ENCODE results near the gene CHTF18. TPM values are rescaled to one million over a fixed set of nuclear protein-coding genes. Genes with fewer than 3 reads are reported as not detected.

CHTF18 gene
- total RNA-seq, 1 donor from 2014 or later, result 42.4 TPM

DNA sequence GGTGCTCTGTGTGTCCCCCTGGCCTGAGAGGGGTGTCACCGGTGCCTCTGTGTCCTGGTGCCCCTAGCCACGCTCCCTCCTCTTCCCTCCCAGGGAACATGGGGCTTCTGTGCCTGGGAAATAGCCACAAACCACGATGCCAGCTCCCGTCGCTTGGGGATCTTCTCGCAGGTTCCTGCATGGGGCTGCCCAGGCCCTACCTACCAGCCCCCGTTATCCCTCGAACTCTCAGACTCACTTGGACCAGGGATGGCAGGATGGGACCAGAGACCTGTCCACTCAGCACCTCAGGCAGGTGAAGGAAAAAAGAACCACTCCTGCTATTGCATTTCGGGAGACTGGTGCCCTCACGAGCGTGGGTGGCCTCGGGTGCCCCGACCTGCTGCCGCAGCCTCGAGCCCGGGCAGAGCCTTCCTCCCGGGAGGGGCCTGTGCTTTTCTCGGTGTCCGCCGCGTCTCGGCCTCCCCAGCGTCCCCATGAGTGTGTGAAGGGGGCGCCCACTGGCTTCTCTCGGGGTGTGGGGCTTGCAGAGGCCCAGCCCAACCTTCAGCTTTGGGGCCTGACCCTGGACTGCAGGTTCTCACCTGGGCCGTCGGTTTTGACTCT is 53.1 kb downstream of the CHTF18 start:
- DNase-seq, result no peak
- TF ChIP-seq, protein P1, sequence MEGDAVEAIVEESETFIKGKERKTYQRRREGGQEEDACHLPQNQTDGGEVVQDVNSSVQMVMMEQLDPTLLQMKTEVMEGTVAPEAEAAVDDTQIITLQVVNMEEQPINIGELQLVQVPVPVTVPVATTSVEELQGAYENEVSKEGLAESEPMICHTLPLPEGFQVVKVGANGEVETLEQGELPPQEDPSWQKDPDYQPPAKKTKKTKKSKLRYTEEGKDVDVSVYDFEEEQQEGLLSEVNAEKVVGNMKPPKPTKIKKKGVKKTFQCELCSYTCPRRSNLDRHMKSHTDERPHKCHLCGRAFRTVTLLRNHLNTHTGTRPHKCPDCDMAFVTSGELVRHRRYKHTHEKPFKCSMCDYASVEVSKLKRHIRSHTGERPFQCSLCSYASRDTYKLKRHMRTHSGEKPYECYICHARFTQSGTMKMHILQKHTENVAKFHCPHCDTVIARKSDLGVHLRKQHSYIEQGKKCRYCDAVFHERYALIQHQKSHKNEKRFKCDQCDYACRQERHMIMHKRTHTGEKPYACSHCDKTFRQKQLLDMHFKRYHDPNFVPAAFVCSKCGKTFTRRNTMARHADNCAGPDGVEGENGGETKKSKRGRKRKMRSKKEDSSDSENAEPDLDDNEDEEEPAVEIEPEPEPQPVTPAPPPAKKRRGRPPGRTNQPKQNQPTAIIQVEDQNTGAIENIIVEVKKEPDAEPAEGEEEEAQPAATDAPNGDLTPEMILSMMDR (IDR thresholded peaks at IDR 0.05), result no peak
- Mint-ChIP-seq H3K27me3 (no peaks in the 10 kb centered on the region), H3K4me3 (no peak overlapping the region), H3K4me1 (no peaks in the 10 kb centered on the region), H3K27ac (no peak overlapping the region), H3K9me3 (peaks cover under 1% of the 10 kb centered on the region), H3K36me3 (ENCODE audit: low read depth) (no peaks in the 10 kb centered on the region)
- ATAC-seq (ENCODE audit: low read depth), result no peak
- intact Hi-C loops (cut with micrococcal nuclease), result no loop called here
- ChIA-PET POLR2A (no interaction called here), CTCF (no interaction called here)

DNA sequence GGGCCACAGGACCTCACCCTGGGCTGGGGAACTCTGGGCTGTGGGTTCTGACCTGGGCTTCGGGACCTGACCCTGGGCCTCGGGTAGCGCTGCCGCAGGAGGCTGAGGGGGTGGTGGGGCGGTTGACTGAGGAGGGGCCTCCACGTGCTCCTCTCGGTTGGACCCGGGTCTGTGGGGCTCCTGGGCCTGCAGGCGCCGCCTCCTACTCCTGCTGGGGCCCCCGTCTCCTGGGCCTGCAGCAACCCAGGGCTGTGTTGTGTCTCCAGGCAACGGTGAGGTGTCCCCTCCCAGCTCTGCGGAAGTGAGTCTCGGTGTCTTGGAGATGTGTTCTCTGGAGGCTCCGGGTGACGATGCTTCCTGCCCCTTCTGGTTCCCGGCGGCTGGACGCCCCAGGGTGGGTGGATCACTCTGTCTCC is 53.6 kb downstream of the CHTF18 start:
- Mint-ChIP-seq H3K4me1 (no peaks in the 10 kb centered on the region), H3K27me3 (no peaks in the 10 kb centered on the region), H3K27ac (no peak overlapping the region), H3K36me3 (ENCODE audit: low read depth) (no peaks in the 10 kb centered on the region), H3K4me3 (no peak overlapping the region), H3K9me3 (no peaks in the 10 kb centered on the region)
- ATAC-seq (ENCODE audit: low read depth) (no peak), DNase-seq (no peak)
- intact Hi-C loops (cut with micrococcal nuclease), result no loop called here
- CTCF ChIA-PET, result no interaction called here
- POLR2A ChIA-PET, result no interaction called here
- TF ChIP-seq, protein P1 (IDR thresholded peaks at IDR 0.05), result no peak

DNA sequence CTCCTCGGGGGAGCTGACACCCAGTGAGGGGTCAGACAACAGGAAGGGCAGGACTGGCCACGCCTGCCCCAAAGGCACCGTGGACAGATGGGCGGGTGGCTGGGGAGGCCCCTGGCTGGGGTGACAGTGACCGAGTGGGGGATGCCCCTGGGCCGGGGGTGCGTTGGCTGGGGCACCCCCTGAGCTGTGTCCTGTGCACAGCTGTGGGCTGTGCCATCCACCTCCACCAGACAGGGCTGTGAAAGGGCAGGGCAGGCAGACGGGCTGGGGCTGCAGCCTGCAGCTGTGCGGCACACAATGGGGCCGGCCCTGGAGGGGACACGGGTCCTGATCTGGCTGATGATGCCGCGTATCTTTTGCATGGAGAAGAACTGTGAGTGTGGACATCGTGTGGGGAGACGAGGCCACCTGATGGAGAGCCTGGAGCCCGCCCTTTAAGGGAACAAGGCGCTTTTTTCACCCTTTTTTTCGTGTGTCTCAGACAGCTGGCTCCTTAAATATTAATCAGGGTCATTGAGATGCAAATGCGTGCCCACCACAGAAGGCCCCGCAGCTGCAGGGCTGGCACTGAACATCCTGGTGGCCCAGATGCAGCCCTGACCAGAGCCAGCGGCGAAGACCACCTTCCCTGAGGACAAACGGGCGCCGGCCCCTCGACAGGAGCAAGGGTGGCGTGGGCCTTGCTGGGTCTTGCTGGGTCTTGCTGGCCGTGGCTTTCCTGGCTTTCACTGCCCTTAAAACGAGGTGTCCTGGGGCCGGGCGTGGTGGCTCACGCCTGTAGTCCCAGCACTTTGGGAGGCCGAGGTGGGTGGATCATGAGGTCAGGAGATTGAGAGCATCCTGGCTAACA is 54.5 kb downstream of the CHTF18 start:
- Mint-ChIP-seq H3K36me3 (ENCODE audit: low read depth) (no peaks in the 10 kb centered on the region), H3K27ac (no peak overlapping the region), H3K4me3 (no peak overlapping the region), H3K4me1 (no peaks in the 10 kb centered on the region), H3K9me3 (no peaks in the 10 kb centered on the region), H3K27me3 (no peaks in the 10 kb centered on the region)
- DNase-seq, result no peak
- CTCF ChIA-PET, result no interaction called here
- ATAC-seq (ENCODE audit: low read depth), result no peak
- POLR2A ChIA-PET, result no interaction called here
- TF ChIP-seq, protein P1 (IDR thresholded peaks at IDR 0.05), result no peak
- intact Hi-C loops (cut with micrococcal nuclease), result no loop called here

DNA sequence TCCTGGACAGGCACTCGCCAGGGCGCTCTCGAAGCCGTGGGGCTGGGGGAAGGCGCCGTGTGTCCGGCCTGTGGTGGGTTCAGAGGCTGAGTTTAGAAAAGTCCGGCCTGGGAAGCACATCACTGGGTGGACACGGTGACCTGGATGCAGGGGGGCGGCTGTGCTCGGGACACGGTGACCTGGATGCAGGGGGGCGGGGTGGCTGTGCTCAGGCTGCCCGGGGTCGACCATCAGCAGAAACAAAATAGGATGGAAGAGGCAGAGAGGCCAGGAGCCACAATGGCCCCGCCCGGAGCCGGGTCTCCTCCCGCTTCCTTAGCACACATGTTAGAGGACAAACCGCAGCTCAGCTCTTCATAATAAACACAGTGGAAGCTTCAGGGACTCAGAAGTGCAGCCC is 55.4 kb downstream of the CHTF18 start:
- no peak overlapping the region for H3K4me3 Mint-ChIP-seq
- ATAC-seq (ENCODE audit: low read depth), result no peak
- H3K9me3 Mint-ChIP-seq, result no peaks in the 10 kb centered on the region
- H3K4me1 Mint-ChIP-seq, result no peaks in the 10 kb centered on the region
- TF ChIP-seq, protein P1 (IDR thresholded peaks at IDR 0.05), result no peak
- intact Hi-C loops (cut with micrococcal nuclease), result no loop called here
- no peaks in the 10 kb centered on the region for H3K27me3 Mint-ChIP-seq
- DNase-seq, result no peak
- ChIA-PET CTCF (no interaction called here), POLR2A (no interaction called here)
- H3K36me3 Mint-ChIP-seq (ENCODE audit: low read depth), result no peaks in the 10 kb centered on the region
- no peak overlapping the region for H3K27ac Mint-ChIP-seq

DNA sequence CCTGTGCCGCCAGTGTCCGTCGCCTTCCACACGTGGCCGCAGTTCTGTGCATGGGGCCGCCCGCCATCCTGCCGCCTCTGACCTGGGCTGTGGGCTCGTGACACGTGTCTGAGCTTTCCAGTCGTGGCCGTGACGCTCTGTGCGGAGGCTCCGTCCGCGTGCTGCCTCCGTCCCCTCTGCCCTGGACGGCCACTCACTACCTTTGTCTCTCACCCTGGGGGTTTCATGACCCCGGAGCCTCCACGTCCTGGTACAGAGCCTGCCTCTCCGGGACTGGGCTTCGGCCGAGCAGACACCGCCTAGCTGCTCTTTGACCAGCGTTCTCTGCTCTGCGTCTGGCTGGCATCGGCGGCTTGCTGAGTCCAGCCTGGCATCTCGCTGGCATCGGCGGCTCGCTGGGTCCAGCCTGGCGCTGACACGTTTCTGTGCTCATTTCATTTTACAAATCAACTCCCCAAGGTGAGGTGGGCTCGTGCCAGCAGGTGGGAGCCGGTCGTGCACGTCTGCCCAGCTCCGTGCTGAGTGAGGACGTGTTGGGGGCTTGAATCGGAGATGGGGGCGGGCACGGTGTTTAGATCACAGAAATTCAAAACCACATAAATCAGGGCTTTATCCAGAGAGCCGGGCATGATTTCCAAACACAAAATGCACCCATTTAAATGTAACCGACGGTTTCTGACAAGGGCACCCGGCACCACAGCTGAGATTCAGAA is 56.4 kb downstream of the CHTF18 start:
- intact Hi-C loops (cut with micrococcal nuclease), result no loop called here
- no peak overlapping the region for H3K27ac Mint-ChIP-seq
- ChIA-PET CTCF (no interaction called here), POLR2A (no interaction called here)
- H3K36me3 Mint-ChIP-seq (ENCODE audit: low read depth), result no peaks in the 10 kb centered on the region
- no peaks in the 10 kb centered on the region for H3K9me3 Mint-ChIP-seq
- no peak for ATAC-seq (ENCODE audit: low read depth)
- H3K27me3 Mint-ChIP-seq, result no peaks in the 10 kb centered on the region
- DNase-seq, result no peak
- TF ChIP-seq, protein P1 (IDR thresholded peaks at IDR 0.05), result no peak
- H3K4me1 Mint-ChIP-seq, result no peaks in the 10 kb centered on the region
- no peak overlapping the region for H3K4me3 Mint-ChIP-seq

Measured in activated B cell treated with CpG ODN at 0.5 μM for 24 hours (primary cell).